ENCODE results near the gene TTC39A.

Gene TTC39A

GRCh38 chr1:51297401-51298321, 32.7 kb downstream of the TTC39A start:
- no peak for DNase-seq (ENCODE audit: low read depth in 2 of 2)

- DNase-seq (ENCODE audit: low read depth in 2 of 2): peak; percentile 33 to 50
Measured at GRCh38 chr1:51296383-51297357, 33.7 kb downstream of the TTC39A start.

DNA sequence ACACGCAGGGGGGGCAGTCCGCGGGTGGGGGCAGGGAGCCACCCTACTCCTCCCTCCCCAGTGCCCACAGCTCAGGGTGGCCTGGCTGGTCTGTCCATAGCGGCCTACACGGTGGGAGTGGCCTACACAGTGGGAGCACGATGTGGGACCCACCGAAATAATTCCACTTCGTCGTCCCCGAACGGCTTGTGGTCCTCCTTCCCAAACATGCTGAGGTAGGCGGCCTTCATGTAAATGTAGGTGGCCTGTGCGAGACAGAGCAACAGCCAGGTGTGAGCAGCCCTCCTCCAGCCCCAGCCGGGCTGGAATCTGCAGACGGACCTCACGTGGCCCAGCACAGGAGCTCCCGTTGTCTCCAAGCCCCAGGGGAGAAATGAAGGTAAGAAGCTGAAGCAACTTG, 34.4 kb downstream of the TTC39A start:
- DNase-seq (ENCODE audit: low read depth in 2 of 2): no peak

DNA sequence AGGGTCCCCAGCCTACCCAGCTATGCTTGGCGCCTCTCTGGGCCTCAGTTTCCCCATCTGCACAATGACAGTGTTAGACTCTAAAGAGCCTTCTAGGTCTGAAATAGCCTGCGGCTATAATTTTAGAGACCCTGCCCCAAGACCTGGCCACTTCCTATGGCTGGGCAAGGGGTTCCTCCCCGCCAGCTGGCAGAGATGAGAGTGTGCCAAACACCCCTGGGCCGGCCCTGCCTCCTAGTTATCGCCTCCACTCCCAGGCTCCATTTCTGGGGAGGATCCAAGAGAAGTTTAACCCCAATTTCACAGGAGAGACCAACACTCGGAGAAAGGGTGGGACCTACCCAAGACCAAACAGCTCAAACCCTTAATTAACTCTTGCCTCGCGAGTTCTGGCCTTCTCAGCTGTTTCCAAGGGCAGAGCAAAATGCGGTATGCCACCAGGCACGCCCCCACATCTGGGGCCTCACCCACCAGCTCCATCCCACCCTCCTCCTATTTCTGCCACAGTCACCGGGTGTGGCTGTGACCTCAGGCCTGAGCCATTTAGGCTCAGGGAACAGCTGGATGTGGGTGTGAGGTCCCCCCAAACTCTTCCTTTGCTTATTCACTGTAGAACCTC, 35.7 kb downstream of the TTC39A start:
- DNase-seq (ENCODE audit: low read depth in 2 of 2): no peak

DNA sequence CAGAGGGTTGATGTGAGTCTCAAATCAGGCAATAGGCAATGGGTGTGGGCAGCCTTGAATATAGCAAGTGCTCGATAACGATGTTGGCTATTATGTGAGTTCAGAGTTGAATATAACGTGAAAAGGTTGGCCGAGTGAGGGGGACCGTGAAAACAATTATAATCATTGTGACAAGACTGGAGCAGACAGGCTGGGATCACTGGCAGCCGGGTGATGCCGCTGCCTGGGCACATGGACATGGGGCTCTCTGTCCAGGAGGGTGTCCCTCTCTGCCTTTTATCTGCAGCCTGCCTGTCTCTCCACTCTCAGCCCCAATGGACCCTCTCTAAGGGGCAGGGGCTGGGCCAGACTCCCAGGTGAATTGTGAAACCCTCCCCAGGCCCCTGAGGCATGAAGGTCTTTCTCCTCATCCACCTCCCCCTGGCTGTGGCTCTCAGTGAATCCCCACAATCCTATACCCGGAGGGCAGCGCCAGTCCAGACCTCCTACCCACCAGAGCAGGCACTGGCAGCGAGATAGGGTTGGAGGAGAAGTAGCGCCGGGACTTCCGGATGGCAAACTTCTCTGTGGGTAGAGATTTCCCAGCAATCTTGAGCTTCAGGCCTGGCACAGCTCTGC, 36.4 kb downstream of the TTC39A start:
- no peak for DNase-seq (ENCODE audit: low read depth in 2 of 2)

DNA sequence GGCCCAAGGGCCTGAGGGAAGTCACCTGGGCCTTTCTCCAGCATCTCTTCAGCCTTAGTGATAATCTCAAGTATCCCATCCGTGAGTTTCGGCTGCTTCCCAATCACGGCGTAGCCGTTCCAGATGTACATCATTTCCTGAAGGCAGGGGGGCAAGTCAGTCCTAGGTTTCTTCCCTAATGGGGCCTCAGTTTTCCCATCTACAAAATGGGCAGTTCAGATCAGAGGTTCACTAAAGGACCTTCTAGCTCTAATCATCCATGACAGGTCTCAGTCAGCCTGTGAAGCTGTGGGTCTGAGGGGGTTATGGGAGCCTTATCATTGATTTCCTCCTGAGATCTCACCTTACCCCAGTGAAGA, 39.9 kb downstream of the TTC39A start:
- no peak for DNase-seq (ENCODE audit: low read depth in 2 of 2)

- DNase-seq (ENCODE audit: low read depth in 2 of 2): no peak
Measured at GRCh38 chr1:51289676-51290488, 40.5 kb downstream of the TTC39A start.

DNA sequence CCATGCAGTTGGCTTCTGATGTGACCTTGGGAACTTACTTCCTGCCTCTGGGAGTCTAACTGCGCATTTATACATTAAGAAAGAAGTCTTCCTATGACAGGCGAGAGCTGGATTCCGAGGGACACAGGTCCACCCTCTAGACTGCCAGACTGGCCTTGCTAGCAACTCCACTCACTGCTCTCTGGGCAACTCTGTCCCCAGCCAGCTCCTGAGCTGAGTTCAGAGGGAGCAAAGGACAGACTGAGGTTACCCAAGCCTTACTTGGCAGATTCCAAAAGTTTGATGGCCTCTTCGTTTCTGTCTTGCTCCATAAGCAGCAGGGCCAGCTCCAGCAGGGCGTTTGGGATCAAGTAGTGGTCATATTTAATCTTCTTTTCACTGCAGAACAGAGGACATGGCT, 41.8 kb downstream of the TTC39A start:
- DNase-seq (ENCODE audit: low read depth in 2 of 2): no peak

DNA sequence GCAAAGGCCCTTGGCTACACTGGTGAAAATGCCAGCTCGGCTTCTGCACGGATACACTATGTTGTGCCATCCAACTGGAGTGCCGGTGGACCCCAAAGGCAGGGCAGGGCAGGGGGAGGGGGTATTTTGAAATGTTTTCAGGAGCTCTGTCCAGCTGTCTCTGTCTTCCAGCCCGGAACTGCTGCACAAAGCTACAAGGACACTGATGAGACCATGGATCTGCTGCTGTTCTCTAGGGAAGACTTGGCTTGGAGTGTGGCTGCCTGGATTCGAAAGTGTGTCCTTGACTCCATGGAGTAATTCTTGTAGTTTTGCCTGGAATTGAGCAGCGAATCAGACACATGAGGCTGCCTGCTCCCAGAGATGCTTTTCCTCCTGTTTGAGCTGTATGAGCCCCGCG, 42.4 kb downstream of the TTC39A start:
- no peak for DNase-seq (ENCODE audit: low read depth in 2 of 2)

DNA sequence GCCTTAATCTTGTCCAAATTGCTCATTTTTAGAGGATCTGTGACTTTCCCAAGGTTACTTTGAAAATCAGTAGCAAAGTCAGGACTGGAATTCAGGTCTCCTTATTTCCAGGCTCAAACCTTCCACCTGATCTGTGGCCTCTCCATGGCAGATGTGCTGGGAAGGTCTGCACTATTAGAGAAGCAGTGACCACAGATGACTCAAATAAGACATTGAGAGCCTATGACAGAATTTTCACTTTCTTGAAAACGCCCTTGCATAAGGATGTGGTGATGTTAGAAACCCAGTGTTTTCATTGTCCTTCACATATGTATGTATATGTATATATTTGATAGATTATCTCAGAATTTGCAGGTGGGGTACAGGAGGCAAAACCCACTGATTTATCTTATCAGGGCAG, 45.3 kb downstream of the TTC39A start:
- no peak for DNase-seq (ENCODE audit: low read depth in 2 of 2)

- DNase-seq (ENCODE audit: low read depth in 2 of 2): no peak
Measured at GRCh38 chr1:51284487-51284954, 45.8 kb downstream of the TTC39A start.

GRCh38 chr1:51283979-51284378, 46.4 kb downstream of the TTC39A start:
- DNase-seq (ENCODE audit: low read depth in 2 of 2): no peak

GRCh38 chr1:51282605-51283004, 47.8 kb downstream of the TTC39A start:
- DNase-seq (ENCODE audit: low read depth in 2 of 2): no peak

DNA sequence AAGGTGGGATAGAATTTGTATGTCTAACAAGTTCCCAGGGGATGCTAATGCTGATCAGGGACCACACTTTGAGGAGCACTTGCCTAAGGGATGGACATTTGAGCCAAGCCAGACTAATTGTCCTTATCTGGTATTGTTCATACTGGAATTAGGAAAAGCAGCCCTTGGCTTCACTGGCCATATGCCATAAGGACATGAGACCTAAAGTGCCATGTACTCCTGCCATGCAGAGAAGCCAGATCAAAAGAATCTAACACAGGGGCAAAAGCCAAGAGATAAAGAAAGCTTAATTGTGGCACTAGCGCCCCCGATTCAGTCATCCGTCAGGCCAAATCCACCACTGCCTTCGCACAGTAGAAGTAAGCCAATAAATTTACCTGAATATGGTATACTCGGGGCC, 48.6 kb downstream of the TTC39A start:
- no peak for DNase-seq (ENCODE audit: low read depth in 2 of 2)

DNA sequence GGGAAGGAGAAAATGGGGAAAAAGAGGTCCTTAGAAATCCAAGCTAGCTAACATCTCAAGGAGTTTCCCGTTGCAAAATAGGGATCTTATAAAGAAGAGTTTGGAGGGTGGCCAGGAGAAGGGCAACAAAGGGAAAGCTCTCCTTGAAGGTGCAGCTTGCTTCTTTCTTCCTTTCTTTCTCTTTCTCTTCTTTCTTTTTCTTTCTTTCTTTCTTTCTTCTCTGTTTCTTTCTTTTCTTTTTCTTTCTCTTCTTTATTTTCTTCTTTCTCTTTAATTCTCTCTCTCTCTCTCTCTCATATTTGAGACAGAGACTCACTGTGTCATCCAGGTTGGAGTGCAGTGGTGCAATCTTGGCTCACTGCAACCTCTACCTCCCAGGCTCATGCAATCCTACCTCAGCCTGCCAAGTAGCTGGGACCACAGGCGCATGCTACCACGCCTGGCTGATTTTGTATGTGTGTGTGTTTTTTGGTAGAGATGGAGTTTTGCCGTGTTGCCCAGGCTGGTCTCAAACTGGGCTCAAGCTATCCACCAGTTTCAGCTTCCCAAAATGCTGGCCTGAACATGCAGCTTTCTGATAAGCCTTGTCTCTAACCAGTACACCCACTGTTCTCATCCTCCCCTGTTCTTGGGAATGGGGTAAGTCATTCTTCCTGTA, 49.9 kb downstream of the TTC39A start:
- DNase-seq (ENCODE audit: low read depth in 2 of 2): no peak

GRCh38 chr1:51276286-51276685, 54.1 kb downstream of the TTC39A start:
- DNase-seq (ENCODE audit: low read depth in 2 of 2): no peak

- DNase-seq (ENCODE audit: low read depth in 2 of 2): no peak
Measured at GRCh38 chr1:51274676-51275075, 55.7 kb downstream of the TTC39A start.

DNA sequence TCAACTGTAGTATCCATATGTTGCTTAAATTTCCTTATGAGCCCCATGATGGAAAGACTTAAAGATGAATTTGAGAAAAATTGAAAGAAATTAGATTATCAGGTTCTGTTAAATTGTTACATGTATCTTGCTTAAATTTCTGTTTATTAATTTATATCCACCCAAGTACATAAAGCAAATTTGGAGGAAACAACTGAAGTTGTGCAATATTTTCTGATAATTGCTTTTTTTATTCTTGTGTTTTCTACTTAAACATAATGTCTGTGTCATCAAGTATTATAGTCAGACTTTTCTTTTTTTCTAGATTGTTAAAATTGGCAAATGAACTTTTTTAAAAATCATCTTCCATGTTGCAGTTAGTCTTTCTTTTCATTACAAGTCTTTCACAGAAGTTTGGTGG, 57.4 kb downstream of the TTC39A start:
- no peak for DNase-seq (ENCODE audit: low read depth in 2 of 2)

- DNase-seq (ENCODE audit: low read depth in 2 of 2): peak; percentile 54 to 56
Measured at GRCh38 chr1:51270751-51271150, 59.6 kb downstream of the TTC39A start.

DNA sequence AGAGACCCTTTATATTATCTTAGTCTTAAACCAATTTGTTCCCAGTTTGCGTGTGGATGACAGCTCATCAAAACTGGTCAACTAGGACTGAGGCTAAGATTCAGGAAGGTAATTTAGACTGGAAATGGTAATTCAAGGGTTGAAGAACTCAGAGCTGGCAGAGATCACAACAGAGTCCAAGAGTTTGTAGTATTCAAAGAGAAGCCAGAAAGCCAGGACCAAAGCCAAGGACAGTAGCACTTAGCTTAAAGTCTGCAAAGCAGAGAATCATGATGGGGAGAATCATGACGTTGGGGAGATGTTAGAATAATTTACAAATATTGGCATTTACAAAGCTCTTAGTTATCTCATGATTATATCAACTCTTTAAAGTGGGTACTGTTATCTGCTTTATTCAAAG, 61.7 kb downstream of the TTC39A start:
- DNase-seq (ENCODE audit: low read depth in 2 of 2): no peak

Measured in fibroblast of skin of left biceps (primary cell).